GM21717 (cell line): ENCODE results near the gene ANKRD12.
"Not testable (repeated sequence)": the region's sequence is repeated elsewhere in the genome, so short reads cannot be mapped to it uniquely, and the experiment has no call there.

Experiments used
- ATAC-seq: cut with Tn5 transposase; IDR thresholded peaks from one replicate; pipeline ENCODE4 v1.9.1; 2021; ENCODE audit warnings: mild to moderate bottlenecking, moderate library complexity; ENCODE audit not compliant: unreplicated experiment

The ANKRD12 gene

GRCh38 chr18:9136315-9137155 is at the start of gene ANKRD12:
Gene ANKRD12, plus strand, starts transcription at chr18:9136781. Its CDS starts 45,652 bp downstream, at chr18:9182433.
- ATAC-seq, result peak; percentile 64

- no peak for ATAC-seq
Observed at GRCh38 chr18:9087144-9087543, 49.4 kb upstream of the ANKRD12 start.

GRCh38 chr18:9088252-9088651 is 48.3 kb upstream of the ANKRD12 start:
- ATAC-seq, result no peak

GRCh38 chr18:9088727-9089126 is 47.9 kb upstream of the ANKRD12 start:
- not testable (repeated sequence) for ATAC-seq

- no peak for ATAC-seq
Observed at GRCh38 chr18:9090578-9090977, 46.0 kb upstream of the ANKRD12 start.

- no peak for ATAC-seq
Observed at GRCh38 chr18:9091066-9091476, 45.5 kb upstream of the ANKRD12 start.

- no peak for ATAC-seq
Observed at GRCh38 chr18:9092665-9093064, 43.9 kb upstream of the ANKRD12 start.

- not testable (repeated sequence) for ATAC-seq
Observed at GRCh38 chr18:9093109-9093508, 43.5 kb upstream of the ANKRD12 start.

- ATAC-seq, result no peak
Observed at GRCh38 chr18:9094307-9095226, 42.0 kb upstream of the ANKRD12 start.

- peak; percentile 79 for ATAC-seq
Observed at GRCh38 chr18:9095297-9096006, 41.1 kb upstream of the ANKRD12 start.

- ATAC-seq, result peak; percentile 12
Observed at GRCh38 chr18:9096007-9096371, 40.6 kb upstream of the ANKRD12 start.

GRCh38 chr18:9096685-9097084 is 39.9 kb upstream of the ANKRD12 start:
- ATAC-seq, result no peak

- ATAC-seq, result no peak
Observed at GRCh38 chr18:9097349-9097748, 39.2 kb upstream of the ANKRD12 start.

GRCh38 chr18:9100796-9101195 is 35.8 kb upstream of the ANKRD12 start:
- ATAC-seq, result no peak

- ATAC-seq, result peak; percentile 1
Observed at GRCh38 chr18:9101730-9102507, 34.7 kb upstream of the ANKRD12 start.

- peak; percentile 85 for ATAC-seq
Observed at GRCh38 chr18:9102508-9103375, 33.8 kb upstream of the ANKRD12 start, which contains the start of gene NDUFV2. Gene NDUFV2, plus strand, starts transcription at chr18:9102699. Its CDS starts 45 bp downstream, at chr18:9102744.

GRCh38 chr18:9103376-9103873 is 33.2 kb upstream of the ANKRD12 start:
- no peak for ATAC-seq

GRCh38 chr18:9104244-9104901 is 32.2 kb upstream of the ANKRD12 start:
- no peak for ATAC-seq
